GM21786 (cell line): ENCODE measurements around the gene SLCO4C1.

Experiments
- ATAC-seq: cut with Tn5 transposase; IDR thresholded peaks from one replicate; pipeline ENCODE4 v1.9.1; 2021; ENCODE audit not compliant: unreplicated experiment

The SLCO4C1 gene

GRCh38 chr5:102271759-102272158 is 24.3 kb downstream of the SLCO4C1 start:
- no peak for ATAC-seq

DNA sequence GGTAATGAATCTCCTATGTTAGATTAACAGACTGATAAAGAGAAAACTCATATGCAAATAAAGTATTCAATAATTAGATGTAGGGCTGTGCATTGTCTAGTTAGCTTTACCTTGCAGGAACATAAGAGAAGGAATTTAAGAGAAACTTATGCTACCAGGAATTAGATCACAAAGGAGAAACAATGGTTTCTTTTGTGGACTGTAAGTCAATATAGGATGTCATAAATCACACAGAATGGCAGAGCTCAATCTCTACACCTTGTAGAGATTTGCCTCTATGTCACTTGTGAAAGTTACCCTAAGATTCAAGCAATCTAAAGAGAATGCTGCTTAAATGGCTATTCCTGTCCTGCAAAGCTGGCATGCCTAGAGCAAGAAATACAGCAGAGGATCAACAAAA is 26.0 kb downstream of the SLCO4C1 start:
- no peak for ATAC-seq

- ATAC-seq = no peak
Measured at GRCh38 chr5:102262688-102263087, 33.4 kb downstream of the SLCO4C1 start.

GRCh38 chr5:102249381-102249780 is 46.7 kb downstream of the SLCO4C1 start:
- no peak for ATAC-seq

- ATAC-seq = no peak
Measured at GRCh38 chr5:102243213-102243612, 52.9 kb downstream of the SLCO4C1 start.

DNA sequence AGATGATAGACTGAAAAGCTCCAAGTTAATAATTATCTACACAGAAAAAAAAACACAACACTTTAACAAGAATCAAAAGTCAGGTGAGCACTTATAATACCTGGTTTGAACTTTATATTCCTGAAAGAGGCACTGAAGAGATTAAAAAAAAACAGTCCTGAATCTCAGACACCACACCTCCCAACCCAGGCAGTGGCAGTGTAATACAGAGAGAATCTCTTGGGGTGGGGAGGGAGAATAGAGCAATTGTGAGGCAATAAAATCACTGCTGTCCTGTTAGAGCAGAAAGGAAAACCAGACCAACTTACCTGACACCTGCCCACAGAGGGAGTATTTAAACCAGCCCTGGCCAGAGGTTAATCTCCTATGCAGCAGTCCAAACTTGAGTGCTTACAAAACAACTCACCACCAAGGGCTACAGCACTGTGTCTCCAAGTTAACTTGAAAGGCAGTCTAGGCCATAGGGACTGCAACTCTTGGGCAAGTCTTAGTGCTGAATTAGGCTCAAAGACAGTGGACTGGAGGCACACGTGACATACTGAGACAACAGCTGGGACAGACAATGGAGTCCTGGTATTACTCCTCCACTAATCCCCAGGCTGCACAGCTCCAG is 54.2 kb downstream of the SLCO4C1 start:
- no peak for ATAC-seq

DNA sequence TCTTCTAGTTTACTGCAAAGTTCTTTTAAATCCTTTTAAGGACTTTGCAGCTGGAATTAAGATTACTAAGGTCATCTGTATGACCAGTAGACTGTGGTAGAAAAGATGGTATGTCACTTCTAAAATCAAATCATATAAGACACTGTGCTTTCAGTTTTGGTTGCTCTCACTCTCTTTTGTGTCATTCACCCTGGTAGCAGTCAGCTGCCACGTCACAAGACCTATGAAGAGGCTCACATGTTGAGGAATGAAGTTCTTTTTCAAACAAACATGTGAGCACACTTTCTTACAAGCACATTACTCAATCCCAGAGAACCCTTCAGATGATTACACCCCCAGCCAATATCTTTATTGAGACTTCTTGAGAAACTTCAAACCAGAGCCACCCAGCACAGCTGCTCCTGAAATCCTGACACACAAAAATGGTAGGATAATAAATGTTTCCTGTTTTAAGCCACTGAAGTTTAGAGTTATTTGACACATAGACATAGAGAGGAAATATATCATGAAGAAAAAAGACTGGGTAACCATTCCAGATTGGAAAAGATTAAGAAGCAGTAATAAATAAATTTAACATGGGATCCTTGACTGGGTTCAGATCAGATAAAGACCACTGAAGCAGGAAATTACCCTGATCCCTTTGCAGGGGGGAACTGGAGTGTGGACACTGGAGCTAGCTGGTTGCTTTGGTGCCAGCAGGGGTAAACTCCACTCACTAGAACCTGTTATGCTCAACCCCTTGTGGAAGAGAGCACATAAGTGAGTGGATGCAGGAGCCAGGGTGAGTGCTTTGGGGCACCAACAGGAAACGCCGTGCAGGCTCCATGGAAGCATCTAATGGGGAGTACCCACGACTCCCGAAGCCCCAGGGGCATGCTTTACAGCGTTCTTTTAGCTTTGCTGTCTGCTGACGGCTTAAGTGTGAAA is 64.1 kb downstream of the SLCO4C1 start:
- peak; percentile 86 for ATAC-seq

DNA sequence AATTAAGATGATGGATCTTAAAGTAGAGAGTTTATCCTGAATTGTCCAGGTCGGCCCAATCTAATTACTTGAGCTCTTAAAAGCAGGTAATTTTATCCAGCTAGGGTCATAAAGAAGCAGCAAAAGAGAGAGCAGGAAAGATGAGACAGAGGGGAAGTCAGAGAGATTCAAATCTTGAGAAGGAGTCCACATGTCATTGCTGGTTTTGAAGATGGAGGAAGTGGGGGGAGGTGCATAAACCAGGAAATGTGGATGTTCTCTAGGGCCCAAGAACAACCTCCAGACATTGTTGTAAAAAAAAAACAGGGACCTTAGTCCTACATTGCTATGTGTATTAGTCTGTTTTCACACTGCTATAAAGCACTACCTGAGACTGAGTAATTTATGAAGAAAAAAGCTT is 66.4 kb downstream of the SLCO4C1 start:
- ATAC-seq = no peak

GRCh38 chr5:102226321-102226720 is 69.8 kb downstream of the SLCO4C1 start:
- no peak for ATAC-seq

- peak; percentile 75 for ATAC-seq
Measured at GRCh38 chr5:102223542-102224477, 72.3 kb downstream of the SLCO4C1 start.

- ATAC-seq = no peak
Measured at GRCh38 chr5:102222772-102223171, 73.3 kb downstream of the SLCO4C1 start.

GRCh38 chr5:102221949-102222348 is 74.1 kb downstream of the SLCO4C1 start:
- no peak for ATAC-seq

GRCh38 chr5:102218159-102218558 is 77.9 kb downstream of the SLCO4C1 start:
- ATAC-seq = no peak

DNA sequence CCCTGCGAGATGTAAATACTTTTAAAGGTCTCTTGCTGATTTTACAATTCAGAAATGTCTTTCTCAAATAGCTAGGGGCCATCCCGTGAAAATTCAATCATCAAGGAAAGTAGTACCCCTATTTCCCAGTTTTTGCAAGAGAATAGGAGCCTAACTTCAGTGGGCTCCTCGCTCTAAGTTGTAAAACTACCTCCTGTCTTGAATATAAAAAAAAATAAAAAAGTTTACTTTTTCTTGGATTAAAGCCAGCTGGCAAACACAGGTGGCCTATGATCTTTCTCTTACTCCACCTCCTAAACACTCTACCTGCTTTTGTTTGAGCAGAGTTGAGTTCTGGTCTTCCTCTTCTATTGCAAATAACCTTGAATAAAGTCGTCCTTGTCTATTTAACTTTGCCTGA is 79.4 kb downstream of the SLCO4C1 start:
- no peak for ATAC-seq

DNA sequence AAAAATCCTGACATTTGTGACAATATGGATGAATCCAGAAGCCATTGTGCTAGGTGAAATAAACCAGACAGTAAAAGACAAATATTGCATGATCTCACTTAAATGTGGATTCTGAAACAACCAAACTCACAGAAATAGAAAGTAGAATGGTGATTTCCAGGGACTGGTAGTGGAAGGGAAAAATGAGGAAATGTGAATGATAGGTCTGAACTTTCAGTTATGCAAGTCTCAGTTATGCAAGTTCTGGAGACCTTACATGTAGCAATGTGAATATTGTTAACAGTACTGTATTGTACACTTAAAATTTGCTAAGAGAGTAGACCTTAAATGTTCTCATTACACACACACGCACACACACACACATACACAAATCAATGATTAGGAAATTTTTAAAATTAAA is 84.9 kb downstream of the SLCO4C1 start:
- peak; percentile 62 for ATAC-seq

DNA sequence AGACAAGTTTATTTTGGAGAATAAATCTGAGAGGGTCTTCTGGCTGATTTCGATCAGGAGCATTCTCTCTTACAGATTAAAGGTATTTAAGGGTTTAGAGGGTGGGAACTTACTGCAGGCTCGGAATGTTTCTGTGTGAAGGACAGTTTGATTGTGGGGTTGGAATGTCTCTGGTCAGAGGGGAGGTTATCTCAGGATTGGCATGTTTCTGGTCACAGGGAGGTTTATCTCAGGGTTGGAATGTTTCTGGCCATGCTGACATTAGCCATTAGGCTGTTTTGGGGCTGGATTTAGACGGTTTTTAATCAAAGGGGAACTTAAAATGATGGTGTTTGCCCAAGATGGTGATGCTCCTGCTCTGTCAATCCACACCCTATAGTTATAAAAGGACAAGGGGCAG is 95.2 kb downstream of the SLCO4C1 start:
- no peak for ATAC-seq

DNA sequence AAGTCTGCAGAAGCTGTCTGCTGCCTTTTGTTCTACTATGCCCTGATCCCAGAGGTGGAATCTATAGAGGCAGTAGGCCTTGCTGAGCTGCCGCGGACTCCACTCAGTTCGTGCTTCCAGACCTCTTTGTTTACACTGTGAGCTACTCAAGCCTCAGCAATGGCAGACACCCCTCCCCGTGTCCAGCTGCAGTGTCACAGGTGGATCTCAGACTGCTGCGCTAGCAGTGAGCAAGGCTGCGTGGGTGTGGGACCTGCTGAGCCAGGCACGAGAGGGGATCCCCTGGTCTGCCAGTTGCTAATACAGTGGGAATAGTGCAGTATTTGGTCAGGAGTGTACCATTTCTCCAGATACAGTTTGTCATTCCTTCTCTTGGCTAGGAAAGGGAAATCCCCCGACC is 99.6 kb downstream of the SLCO4C1 start:
- no peak for ATAC-seq
